HG03457 (cell line): ENCODE measurements around the gene SMARCC1.

Source experiments
- ATAC-seq: cut with Tn5 transposase; IDR thresholded peaks from one replicate; pipeline ENCODE4 v1.9.1; 2021; ENCODE audit warnings: moderate number of reproducible peaks; ENCODE audit not compliant: unreplicated experiment

The SMARCC1 gene

GRCh38 chr3:47705391-47705790 is 76.3 kb downstream of the SMARCC1 start:
- ATAC-seq, result no peak

GRCh38 chr3:47704237-47704612 is 77.5 kb downstream of the SMARCC1 start:
- ATAC-seq, result no peak

GRCh38 chr3:47701388-47701787 is 80.3 kb downstream of the SMARCC1 start:
- no peak for ATAC-seq

- ATAC-seq, result no peak
These were observed 89.5 kb downstream of the SMARCC1 start for GRCh38 chr3:47692158-47692557.

GRCh38 chr3:47688488-47688887 is 93.2 kb downstream of the SMARCC1 start:
- ATAC-seq, result no peak

- no peak for ATAC-seq
These were observed 96.7 kb downstream of the SMARCC1 start for GRCh38 chr3:47685037-47685436.

- no peak for ATAC-seq
These were observed 100.7 kb downstream of the SMARCC1 start for GRCh38 chr3:47681016-47681415.

GRCh38 chr3:47678446-47679338 is 103.0 kb downstream of the SMARCC1 start:
- ATAC-seq, result no peak

- ATAC-seq, result no peak
These were observed 112.5 kb downstream of the SMARCC1 start for GRCh38 chr3:47669026-47669749.

- no peak for ATAC-seq
These were observed 115.6 kb downstream of the SMARCC1 start for GRCh38 chr3:47666118-47666517.

GRCh38 chr3:47664519-47664918 is 117.2 kb downstream of the SMARCC1 start:
- ATAC-seq, result no peak

- no peak for ATAC-seq
These were observed 118.0 kb downstream of the SMARCC1 start for GRCh38 chr3:47663630-47664240.

- no peak for ATAC-seq
These were observed 120.5 kb downstream of the SMARCC1 start for GRCh38 chr3:47661121-47661752.

- ATAC-seq, result no peak
These were observed 123.2 kb downstream of the SMARCC1 start for GRCh38 chr3:47658444-47658843.

GRCh38 chr3:47652142-47652541 is 129.6 kb downstream of the SMARCC1 start:
- ATAC-seq, result no peak

- ATAC-seq, result no peak
These were observed 131.4 kb downstream of the SMARCC1 start for GRCh38 chr3:47650294-47650693.

- ATAC-seq, result no peak
These were observed 134.1 kb downstream of the SMARCC1 start for GRCh38 chr3:47647550-47647949.

- no peak for ATAC-seq
These were observed 135.3 kb downstream of the SMARCC1 start for GRCh38 chr3:47646362-47646761.

GRCh38 chr3:47645551-47645950 is 136.1 kb downstream of the SMARCC1 start:
- ATAC-seq, result no peak

GRCh38 chr3:47643092-47643491 is 138.6 kb downstream of the SMARCC1 start:
- ATAC-seq, result no peak

GRCh38 chr3:47641739-47642138 is 140.0 kb downstream of the SMARCC1 start:
- no peak for ATAC-seq
